ENCODE results near the gene PCID2.
"Not testable (repeated sequence)": the region's sequence is repeated elsewhere in the genome, so short reads cannot be mapped to it uniquely, and the experiment has no call there.

PCID2 gene

GRCh38 chr13:113208421-113209335 lies at the start of gene PCID2:
PCID2 (minus strand) TSS chr13:113208669; CDS start chr13:113208634, 35 bp downstream.
- DNase-seq (ENCODE audit: low spot score) = peak; percentile 85

- DNase-seq (ENCODE audit: low spot score) = not testable (repeated sequence)
These were observed 49.4 kb upstream of the PCID2 start for GRCh38 chr13:113257908-113258307.

GRCh38 chr13:113252516-113253095 lies 44.1 kb upstream of the PCID2 start:
- no peak for DNase-seq (ENCODE audit: low spot score)

- DNase-seq (ENCODE audit: low spot score) = no peak
These were observed 37.7 kb upstream of the PCID2 start for GRCh38 chr13:113245849-113246796.

GRCh38 chr13:113243847-113244246 lies 35.4 kb upstream of the PCID2 start:
- no peak for DNase-seq (ENCODE audit: low spot score)

GRCh38 chr13:113241623-113242022 lies 33.2 kb upstream of the PCID2 start:
- not testable (repeated sequence) for DNase-seq (ENCODE audit: low spot score)

GRCh38 chr13:113239986-113240385 lies 31.5 kb upstream of the PCID2 start:
- no peak for DNase-seq (ENCODE audit: low spot score)

GRCh38 chr13:113239357-113239756 lies 30.9 kb upstream of the PCID2 start:
- DNase-seq (ENCODE audit: low spot score) = no peak

GRCh38 chr13:113238536-113238935 lies 30.1 kb upstream of the PCID2 start:
- DNase-seq (ENCODE audit: low spot score) = no peak

GRCh38 chr13:113233101-113233500 lies 24.6 kb upstream of the PCID2 start:
- DNase-seq (ENCODE audit: low spot score) = no peak

- DNase-seq (ENCODE audit: low spot score) = no peak
These were observed 23.9 kb upstream of the PCID2 start for GRCh38 chr13:113232208-113233003.

- DNase-seq (ENCODE audit: low spot score) = no peak
These were observed 23.1 kb upstream of the PCID2 start for GRCh38 chr13:113231306-113232207.

GRCh38 chr13:113229791-113230190 lies 21.3 kb upstream of the PCID2 start:
- no peak for DNase-seq (ENCODE audit: low spot score)

- DNase-seq (ENCODE audit: low spot score) = no peak
These were observed 20.7 kb upstream of the PCID2 start for GRCh38 chr13:113229161-113229560.

- no peak for DNase-seq (ENCODE audit: low spot score)
These were observed 18.5 kb upstream of the PCID2 start for GRCh38 chr13:113226873-113227450.

- DNase-seq (ENCODE audit: low spot score) = no peak
These were observed 17.0 kb upstream of the PCID2 start for GRCh38 chr13:113225515-113225914.

GRCh38 chr13:113224486-113224885 lies 16.0 kb upstream of the PCID2 start:
- no peak for DNase-seq (ENCODE audit: low spot score)

GRCh38 chr13:113223070-113223469 lies 14.6 kb upstream of the PCID2 start:
- no peak for DNase-seq (ENCODE audit: low spot score)

GRCh38 chr13:113220877-113221276 lies 12.4 kb upstream of the PCID2 start:
- no peak for DNase-seq (ENCODE audit: low spot score)

- no peak for DNase-seq (ENCODE audit: low spot score)
These were observed 11.7 kb upstream of the PCID2 start for GRCh38 chr13:113220141-113220598.

All from hepatic stellate cell (primary cell).